HG03045 (cell line): ENCODE results near the gene PLA2G1B.

Source experiments
- ATAC-seq: cut with Tn5 transposase; IDR thresholded peaks from one replicate; pipeline ENCODE4 v1.9.1; 2021; ENCODE audit warnings: mild to moderate bottlenecking, moderate library complexity; ENCODE audit not compliant: unreplicated experiment

Gene PLA2G1B

GRCh38 chr12:120328228-120328627 is 649 bp upstream of the PLA2G1B start:
- no peak for ATAC-seq

GRCh38 chr12:120324841-120325417 is 2.6 kb downstream of the PLA2G1B start:
- no peak for ATAC-seq

GRCh38 chr12:120323772-120324171 is 3.8 kb downstream of the PLA2G1B start:
- no peak for ATAC-seq

- no peak for ATAC-seq
These were observed 6.0 kb downstream of the PLA2G1B start for GRCh38 chr12:120321382-120322202.

- ATAC-seq = peak; percentile 99
These were observed 10.1 kb downstream of the PLA2G1B start for GRCh38 chr12:120317224-120318105.

GRCh38 chr12:120316798-120317223 is 10.8 kb downstream of the PLA2G1B start:
- no peak for ATAC-seq

- ATAC-seq = no peak
These were observed 13.4 kb downstream of the PLA2G1B start for GRCh38 chr12:120314220-120314619.

- peak; percentile 91 for ATAC-seq
These were observed 25.4 kb downstream of the PLA2G1B start, which contains the start of gene SIRT4 for GRCh38 chr12:120301962-120302815. SIRT4 (plus strand) TSS chr12:120302321; CDS start chr12:120303562, 1,241 bp downstream.

- peak; percentile 43 for ATAC-seq
These were observed 34.7 kb downstream of the PLA2G1B start, which contains the start of gene RNU4-1 for GRCh38 chr12:120292661-120293531. RNU4-1 (minus strand) TSS chr12:120293237.

GRCh38 chr12:120292411-120292660 is 35.2 kb downstream of the PLA2G1B start:
- peak; percentile 4 for ATAC-seq

GRCh38 chr12:120290609-120291305 is 36.8 kb downstream of the PLA2G1B start:
- peak; percentile 0 for ATAC-seq

- ATAC-seq = no peak
These were observed 40.1 kb downstream of the PLA2G1B start for GRCh38 chr12:120287491-120287890.

GRCh38 chr12:120286768-120287490 is 40.6 kb downstream of the PLA2G1B start:
- ATAC-seq = no peak

GRCh38 chr12:120284381-120284780 is 43.2 kb downstream of the PLA2G1B start:
- ATAC-seq = no peak

- no peak for ATAC-seq
These were observed 44.3 kb downstream of the PLA2G1B start for GRCh38 chr12:120283318-120283717.

GRCh38 chr12:120278137-120279069 is 49.2 kb downstream of the PLA2G1B start:
- no peak for ATAC-seq

- ATAC-seq = no peak
These were observed 50.8 kb downstream of the PLA2G1B start for GRCh38 chr12:120276734-120277133.
